GM10266 (cell line): ENCODE measurements around the gene TP53BP2.

ENCODE experiments used
- DNase-seq: peaks from one replicate; pipeline ENCODE4 v3.0.0; 2012; ENCODE audit errors: extremely low spot score
- TF ChIP-seq, protein P1 (sequence below): IDR thresholded peaks from 2 replicates; pipeline ENCODE4 v1.5.1; 2012; ENCODE audit warnings: mild to moderate bottlenecking, low read depth; ENCODE audit not compliant: control insufficient read depth, insufficient read depth; ENCODE audit errors: missing control alignments

TP53BP2 gene

DNA sequence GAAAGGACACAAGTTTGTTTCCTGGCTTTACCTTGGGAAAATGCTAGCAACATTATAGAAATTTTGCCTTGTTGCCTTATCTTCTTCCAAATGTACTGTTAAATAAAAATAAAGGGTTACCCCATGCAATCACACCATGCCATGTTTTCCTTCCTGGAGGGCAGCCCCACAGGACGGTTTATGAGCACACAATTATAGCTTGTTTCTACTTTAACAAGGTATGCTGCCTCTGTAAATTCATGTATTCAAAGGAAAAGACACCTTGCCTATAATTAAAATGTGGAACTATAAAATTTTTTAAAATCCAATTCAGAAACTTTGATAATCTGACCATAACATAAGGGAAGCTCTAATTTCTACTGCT lies 70.1 kb downstream of the TP53BP2 start:
- TF ChIP-seq, protein P1, sequence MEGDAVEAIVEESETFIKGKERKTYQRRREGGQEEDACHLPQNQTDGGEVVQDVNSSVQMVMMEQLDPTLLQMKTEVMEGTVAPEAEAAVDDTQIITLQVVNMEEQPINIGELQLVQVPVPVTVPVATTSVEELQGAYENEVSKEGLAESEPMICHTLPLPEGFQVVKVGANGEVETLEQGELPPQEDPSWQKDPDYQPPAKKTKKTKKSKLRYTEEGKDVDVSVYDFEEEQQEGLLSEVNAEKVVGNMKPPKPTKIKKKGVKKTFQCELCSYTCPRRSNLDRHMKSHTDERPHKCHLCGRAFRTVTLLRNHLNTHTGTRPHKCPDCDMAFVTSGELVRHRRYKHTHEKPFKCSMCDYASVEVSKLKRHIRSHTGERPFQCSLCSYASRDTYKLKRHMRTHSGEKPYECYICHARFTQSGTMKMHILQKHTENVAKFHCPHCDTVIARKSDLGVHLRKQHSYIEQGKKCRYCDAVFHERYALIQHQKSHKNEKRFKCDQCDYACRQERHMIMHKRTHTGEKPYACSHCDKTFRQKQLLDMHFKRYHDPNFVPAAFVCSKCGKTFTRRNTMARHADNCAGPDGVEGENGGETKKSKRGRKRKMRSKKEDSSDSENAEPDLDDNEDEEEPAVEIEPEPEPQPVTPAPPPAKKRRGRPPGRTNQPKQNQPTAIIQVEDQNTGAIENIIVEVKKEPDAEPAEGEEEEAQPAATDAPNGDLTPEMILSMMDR = no peak
- no peak for DNase-seq

DNA sequence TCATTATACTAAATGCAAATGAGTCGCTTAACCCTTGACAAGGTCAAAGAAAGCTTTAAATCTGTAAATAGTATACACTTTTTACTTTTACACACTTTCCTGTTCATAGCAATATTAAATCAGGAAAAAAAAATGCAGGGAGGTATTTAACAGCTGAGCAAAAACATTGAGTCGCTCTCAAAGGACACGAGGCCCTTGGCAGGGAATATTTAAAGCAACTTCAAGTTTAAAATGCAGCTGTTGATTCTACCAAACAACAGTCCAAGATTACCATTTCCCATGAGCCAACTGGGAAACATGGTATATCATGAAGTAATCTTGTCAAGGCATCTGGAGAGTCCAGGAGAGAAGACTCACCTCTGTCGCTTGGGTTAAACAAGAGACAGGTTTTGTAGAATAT lies 70.7 kb downstream of the TP53BP2 start:
- no peak for DNase-seq
- TF ChIP-seq, protein P1 = no peak

DNA sequence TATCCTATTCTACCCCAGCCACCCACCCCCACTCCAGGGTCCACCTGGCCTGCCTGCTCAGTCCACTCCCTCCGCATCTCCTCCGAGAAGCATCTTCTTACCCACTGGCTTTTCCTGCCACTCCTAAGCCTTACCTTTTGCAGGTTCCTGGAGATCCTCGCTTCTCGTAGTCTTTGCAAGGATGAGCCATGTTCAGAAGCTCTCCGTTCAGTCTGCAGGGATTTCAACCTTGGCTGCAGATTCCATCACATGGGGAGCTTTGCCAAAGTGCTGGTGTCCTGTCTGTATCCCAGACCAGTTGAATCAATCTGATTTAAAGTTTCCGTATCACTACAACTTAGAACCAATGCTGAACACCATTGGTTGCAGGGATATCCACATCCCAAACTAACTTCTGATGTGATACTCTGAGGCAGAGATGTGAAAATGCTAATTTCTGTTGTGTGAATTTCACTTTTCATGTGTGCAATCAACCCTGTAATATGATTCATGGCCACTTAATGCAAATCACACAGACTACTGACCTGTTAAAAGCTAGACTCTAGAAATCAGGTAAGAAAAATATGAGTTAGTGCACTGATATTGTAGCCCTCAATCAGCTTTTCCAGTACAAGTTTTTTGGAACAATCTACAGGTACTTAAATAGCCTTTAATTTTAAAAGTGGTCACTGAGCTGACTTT lies 71.5 kb downstream of the TP53BP2 start:
- TF ChIP-seq, protein P1 = no peak
- DNase-seq = no peak

DNA sequence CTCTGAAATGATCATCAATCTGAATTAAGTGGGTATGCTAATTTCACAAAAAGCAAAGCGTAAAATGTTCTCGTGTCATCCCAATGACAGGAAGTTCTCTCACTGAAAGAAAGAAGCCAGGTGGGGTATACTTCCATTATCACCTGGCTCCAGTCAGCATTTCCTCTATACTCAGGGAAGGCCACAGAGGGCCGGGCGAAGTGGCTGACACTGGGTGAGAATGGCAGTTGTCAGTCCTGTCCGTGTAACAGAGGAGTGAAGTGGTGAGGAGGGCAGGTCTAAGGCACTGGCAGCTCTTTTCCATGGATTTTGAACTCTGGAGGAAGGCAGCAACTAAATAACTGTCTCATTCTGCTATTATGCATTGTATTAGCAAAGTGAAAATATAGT lies 73.0 kb downstream of the TP53BP2 start:
- no peak for DNase-seq
- TF ChIP-seq, protein P1 = no peak

DNA sequence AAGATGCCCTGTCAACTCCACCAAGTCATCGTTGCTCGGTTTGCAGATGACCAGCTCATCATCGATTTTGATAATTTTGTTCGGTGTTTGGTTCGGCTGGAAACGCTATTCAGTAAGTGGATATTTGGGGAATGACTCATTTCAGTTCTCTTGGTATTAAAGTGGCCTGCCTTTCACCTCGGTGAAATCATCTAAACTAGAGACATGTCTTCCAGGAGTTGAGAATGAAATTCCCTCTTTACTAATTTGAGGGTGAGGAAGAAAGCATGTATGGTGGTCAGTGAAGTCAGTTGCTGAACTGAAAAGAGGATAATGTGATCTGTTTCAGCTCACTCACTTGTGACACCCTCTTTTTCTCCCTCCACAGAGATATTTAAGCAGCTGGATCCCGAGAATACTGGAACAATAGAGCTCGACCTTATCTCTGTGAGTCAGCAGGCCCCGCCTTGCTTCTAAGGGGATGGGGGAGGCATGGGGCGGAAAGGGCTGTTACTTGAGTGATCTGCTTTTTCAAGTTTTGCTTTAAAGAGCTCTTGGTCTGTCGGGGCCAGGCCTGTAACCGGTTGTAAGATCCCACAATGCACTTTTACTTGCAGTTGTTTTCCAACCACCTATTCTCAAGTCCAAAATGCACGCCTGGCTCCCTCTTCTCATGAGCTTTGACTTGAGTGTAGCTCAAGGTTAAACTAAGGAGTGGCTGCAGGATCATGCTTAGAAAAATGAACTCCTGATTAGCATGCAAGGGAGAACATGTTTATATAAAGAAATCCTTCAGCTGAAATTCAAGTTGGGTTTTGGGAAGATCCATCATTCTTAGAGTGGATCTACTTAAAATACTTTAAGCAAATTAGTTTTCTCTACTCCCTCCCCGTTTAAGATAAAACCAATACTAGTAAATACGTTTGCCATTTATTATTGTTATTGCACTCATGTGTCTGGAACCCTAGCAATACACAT lies 73.7 kb downstream of the TP53BP2 start:
- DNase-seq = no peak
- TF ChIP-seq, protein P1 = no peak

DNA sequence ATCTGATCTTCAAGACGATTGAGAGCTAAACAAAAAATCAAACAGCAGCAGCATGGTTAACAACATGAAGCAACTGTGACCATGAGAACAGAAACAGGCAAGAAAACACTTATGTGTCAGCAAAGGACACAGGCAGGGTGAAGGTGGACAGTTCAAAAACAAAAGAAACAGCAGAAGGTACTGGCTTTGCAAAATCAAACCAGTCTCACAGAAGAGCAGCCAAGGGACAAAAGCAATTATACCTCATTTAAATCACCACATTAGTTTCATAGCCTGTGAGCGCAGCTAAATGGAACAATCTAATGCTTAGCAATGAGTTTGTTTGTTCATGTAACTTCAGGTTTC lies 74.3 kb downstream of the TP53BP2 start:
- TF ChIP-seq, protein P1 = no peak
- no peak for DNase-seq
